ENCODE data around the gene ZNF787.

DNA sequence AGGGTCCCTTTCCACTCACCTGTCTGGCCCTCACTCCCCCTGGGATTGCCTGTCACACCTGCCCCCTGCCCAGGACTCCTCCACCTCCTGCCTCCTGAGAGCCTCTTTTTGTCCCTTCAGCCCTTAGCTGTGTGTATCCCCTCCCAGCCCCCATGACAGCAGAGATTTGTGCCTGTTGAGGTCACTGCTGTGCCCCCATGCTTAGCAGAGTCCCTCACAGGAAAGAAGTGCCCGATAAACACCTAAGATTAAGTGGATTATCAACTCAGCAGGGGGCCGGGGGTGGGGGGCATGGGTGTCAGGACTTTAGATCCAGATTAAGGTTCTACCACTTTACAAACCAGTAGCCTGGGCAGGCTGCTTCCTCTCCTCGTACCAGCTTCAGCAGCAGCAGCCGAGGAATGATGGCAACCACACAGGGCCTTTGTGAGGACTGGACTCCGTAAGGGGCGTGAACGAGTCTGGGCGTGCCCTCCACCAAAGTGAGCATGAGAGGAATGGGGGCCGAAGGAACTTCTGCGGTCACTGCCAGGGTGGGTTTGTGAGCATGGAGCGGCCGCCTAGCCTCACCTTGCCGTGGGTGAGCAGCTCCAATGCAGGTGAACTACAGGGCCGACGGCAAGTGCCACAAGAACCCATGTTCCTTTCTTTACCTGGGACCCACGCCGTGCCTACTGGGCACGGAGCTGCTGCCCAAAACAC, 36.1 kb downstream of the ZNF787 start:
- TF ChIP-seq, protein P1, sequence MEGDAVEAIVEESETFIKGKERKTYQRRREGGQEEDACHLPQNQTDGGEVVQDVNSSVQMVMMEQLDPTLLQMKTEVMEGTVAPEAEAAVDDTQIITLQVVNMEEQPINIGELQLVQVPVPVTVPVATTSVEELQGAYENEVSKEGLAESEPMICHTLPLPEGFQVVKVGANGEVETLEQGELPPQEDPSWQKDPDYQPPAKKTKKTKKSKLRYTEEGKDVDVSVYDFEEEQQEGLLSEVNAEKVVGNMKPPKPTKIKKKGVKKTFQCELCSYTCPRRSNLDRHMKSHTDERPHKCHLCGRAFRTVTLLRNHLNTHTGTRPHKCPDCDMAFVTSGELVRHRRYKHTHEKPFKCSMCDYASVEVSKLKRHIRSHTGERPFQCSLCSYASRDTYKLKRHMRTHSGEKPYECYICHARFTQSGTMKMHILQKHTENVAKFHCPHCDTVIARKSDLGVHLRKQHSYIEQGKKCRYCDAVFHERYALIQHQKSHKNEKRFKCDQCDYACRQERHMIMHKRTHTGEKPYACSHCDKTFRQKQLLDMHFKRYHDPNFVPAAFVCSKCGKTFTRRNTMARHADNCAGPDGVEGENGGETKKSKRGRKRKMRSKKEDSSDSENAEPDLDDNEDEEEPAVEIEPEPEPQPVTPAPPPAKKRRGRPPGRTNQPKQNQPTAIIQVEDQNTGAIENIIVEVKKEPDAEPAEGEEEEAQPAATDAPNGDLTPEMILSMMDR (IDR thresholded peaks at IDR 0.05; ENCODE audit: borderline replicate concordance, extremely low read depth, low read length, poor library complexity, severe bottlenecking) = no peak
- no peak for TF ChIP-seq EZH2 (IDR thresholded peaks at IDR 0.05; ENCODE audit: borderline replicate concordance, low read depth, low read length, severe bottlenecking)
